DND-41 (cell line): Measurements from ENCODE around the gene AJAP1.

Source experiments
- ATAC-seq: fragments of 200-7000 bp; cut with Tn5 transposase; 3 replicates; pipeline ENCODE4 v1.9.1; 2021; ENCODE audit warnings: low read depth; ENCODE audit not compliant: insufficient read depth
- DNase-seq: peaks from one replicate; pipeline ENCODE4 v3.0.0-alpha.2; 2020
- H2AFZ ChIP-seq: 2 replicates; pipeline ENCODE4 v1.6.0; 2012; ENCODE audit warnings: low read depth, low read length
- H3K27ac ChIP-seq: 2 replicates; pipeline ENCODE4 v1.5.1; 2012; ENCODE audit warnings: low read length, inconsistent platforms
- H3K27me3 ChIP-seq: fragments of 200-600 bp; sonication (generic); 2 replicates; pipeline ENCODE4 v1.6.0; 2012; ENCODE audit warnings: low read length, mild to moderate bottlenecking, inconsistent platforms; ENCODE audit not compliant: insufficient read depth, poor library complexity
- H3K36me3 ChIP-seq: 2 replicates; pipeline ENCODE4 v1.5.1; 2012; ENCODE audit warnings: low read length, inconsistent platforms; ENCODE audit not compliant: insufficient read depth
- H3K4me1 ChIP-seq: 2 replicates; pipeline ENCODE4 v1.5.1; 2012; ENCODE audit warnings: mild to moderate bottlenecking, low read length; ENCODE audit not compliant: insufficient read depth
- H3K4me2 ChIP-seq: 2 replicates; pipeline ENCODE4 v1.6.0; 2012; ENCODE audit warnings: mild to moderate bottlenecking, moderate library complexity, low read length, inconsistent platforms; ENCODE audit not compliant: insufficient read depth
- H3K4me3 ChIP-seq, 2 experiments: fragments of 200-600 bp in 1 of 2; shearing (Covaris generic) in 1 of 2; 2 replicates each; pipeline ENCODE4 v1.5.1; 2012 to 2016; ENCODE audit warnings: inconsistent platforms in 2 of 2, low read length in 2 of 2, mild to moderate bottlenecking in 2 of 2, low read depth in 1 of 2, moderate library complexity in 1 of 2
- H3K79me2 ChIP-seq: 2 replicates; pipeline ENCODE4 v1.6.0; 2012; ENCODE audit warnings: low read length, inconsistent platforms; ENCODE audit not compliant: insufficient read depth
- H3K9ac ChIP-seq: 2 replicates; pipeline ENCODE4 v1.6.0; 2012; ENCODE audit warnings: low read depth, mild to moderate bottlenecking, inconsistent platforms, low read length, moderate library complexity
- H3K9me3 ChIP-seq: 2 replicates; pipeline ENCODE4 v1.5.1; 2012; ENCODE audit warnings: low read length, moderate library complexity, mild to moderate bottlenecking, inconsistent platforms; ENCODE audit not compliant: insufficient read depth, severe bottlenecking
- H4K20me1 ChIP-seq: 2 replicates; pipeline ENCODE4 v1.6.0; 2012; ENCODE audit warnings: low read length; ENCODE audit not compliant: insufficient read depth
- EZH2 ChIP-seq: IDR thresholded peaks from 3 replicates; pipeline ENCODE4 v1.6.1; 2012; ENCODE audit warnings: borderline replicate concordance, low read depth, mild to moderate bottlenecking, moderate library complexity, low read length, inconsistent platforms; ENCODE audit not compliant: severe bottlenecking
- TF ChIP-seq, protein P1 (sequence below): IDR thresholded peaks from 2 replicates; pipeline ENCODE4 v1.5.1; 2012; ENCODE audit warnings: borderline replicate concordance, low read length, moderate library complexity, mild to moderate bottlenecking; ENCODE audit not compliant: poor library complexity, severe bottlenecking; ENCODE audit errors: extremely low read depth

Gene AJAP1

DNA sequence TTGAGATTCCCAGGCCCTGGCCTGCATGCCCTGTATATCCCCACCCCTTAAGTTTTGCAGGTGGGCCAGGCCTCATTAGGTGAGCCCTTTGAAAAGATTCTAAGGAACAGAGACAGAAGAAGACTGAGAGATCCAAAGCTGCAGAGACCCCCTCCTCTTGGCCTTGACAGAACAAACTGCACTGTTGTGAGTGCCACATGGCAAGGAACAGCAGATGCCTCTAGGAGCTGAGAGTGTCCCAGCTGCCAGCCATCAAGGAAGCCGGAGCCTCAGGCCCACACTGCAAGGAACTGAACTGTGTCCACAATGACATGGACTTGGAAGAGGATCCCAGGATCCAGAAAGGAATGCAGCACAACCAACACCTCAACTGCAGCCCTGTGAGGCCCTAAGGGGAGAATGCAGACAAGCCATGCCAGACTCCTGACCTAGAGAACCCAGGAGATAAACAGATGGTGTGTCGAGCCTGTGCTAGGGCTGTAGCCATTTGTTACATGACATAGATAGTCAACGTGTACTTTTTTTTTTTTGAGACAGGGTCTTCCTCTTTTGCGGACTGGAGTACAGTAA lies 182.7 kb downstream of the AJAP1 start:
- H3K79me2 ChIP-seq = no peaks in the 10 kb centered on the region
- TF ChIP-seq, protein P1, sequence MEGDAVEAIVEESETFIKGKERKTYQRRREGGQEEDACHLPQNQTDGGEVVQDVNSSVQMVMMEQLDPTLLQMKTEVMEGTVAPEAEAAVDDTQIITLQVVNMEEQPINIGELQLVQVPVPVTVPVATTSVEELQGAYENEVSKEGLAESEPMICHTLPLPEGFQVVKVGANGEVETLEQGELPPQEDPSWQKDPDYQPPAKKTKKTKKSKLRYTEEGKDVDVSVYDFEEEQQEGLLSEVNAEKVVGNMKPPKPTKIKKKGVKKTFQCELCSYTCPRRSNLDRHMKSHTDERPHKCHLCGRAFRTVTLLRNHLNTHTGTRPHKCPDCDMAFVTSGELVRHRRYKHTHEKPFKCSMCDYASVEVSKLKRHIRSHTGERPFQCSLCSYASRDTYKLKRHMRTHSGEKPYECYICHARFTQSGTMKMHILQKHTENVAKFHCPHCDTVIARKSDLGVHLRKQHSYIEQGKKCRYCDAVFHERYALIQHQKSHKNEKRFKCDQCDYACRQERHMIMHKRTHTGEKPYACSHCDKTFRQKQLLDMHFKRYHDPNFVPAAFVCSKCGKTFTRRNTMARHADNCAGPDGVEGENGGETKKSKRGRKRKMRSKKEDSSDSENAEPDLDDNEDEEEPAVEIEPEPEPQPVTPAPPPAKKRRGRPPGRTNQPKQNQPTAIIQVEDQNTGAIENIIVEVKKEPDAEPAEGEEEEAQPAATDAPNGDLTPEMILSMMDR = no peak
- no peak for TF ChIP-seq EZH2
- ATAC-seq (no peak), DNase-seq (no peak)
- H3K9me3 ChIP-seq = no peaks in the 10 kb centered on the region
- no peaks in the 10 kb centered on the region for H4K20me1 ChIP-seq
- no peaks in the 10 kb centered on the region for H3K27me3 ChIP-seq
- no peaks in the 10 kb centered on the region for H3K36me3 ChIP-seq
- H3K4me2 ChIP-seq = no peak overlapping the region
- no peak overlapping the region for H3K9ac ChIP-seq
- no peak overlapping the region for H3K4me3 ChIP-seq
- H2AFZ ChIP-seq = no peak overlapping the region
- H3K4me1 ChIP-seq = no peaks in the 10 kb centered on the region
- no peak overlapping the region for H3K27ac ChIP-seq

DNA sequence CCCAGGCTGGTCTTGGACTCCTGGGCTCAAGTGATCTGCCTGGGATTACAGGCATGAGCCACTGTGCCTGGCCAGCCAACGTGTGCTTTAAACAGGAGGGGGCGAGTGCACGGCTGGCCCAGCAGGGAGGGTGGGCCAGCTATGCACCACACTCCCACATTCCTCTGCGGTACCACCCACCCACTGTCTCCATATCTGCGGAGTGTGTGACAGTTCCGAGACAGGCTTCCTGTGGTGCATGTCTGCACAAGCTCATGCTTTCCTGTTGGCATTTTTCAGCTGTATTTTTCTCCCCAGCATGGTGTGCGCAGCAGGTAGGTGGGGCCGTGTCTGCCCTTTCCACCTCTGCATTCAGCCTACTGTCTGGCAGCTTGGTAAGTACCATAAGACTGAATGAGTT lies 183.3 kb downstream of the AJAP1 start:
- H3K9me3 ChIP-seq = no peaks in the 10 kb centered on the region
- no peak overlapping the region for H3K4me2 ChIP-seq
- no peaks in the 10 kb centered on the region for H4K20me1 ChIP-seq
- H3K9ac ChIP-seq = no peak overlapping the region
- no peak overlapping the region for H3K4me3 ChIP-seq
- no peaks in the 10 kb centered on the region for H3K36me3 ChIP-seq
- no peak for ATAC-seq
- H2AFZ ChIP-seq = no peak overlapping the region
- no peaks in the 10 kb centered on the region for H3K4me1 ChIP-seq
- no peak for DNase-seq
- no peaks in the 10 kb centered on the region for H3K27me3 ChIP-seq
- H3K27ac ChIP-seq = no peak overlapping the region
- H3K79me2 ChIP-seq = no peaks in the 10 kb centered on the region
- TF ChIP-seq, protein P1 = no peak
- TF ChIP-seq EZH2 = no peak

DNA sequence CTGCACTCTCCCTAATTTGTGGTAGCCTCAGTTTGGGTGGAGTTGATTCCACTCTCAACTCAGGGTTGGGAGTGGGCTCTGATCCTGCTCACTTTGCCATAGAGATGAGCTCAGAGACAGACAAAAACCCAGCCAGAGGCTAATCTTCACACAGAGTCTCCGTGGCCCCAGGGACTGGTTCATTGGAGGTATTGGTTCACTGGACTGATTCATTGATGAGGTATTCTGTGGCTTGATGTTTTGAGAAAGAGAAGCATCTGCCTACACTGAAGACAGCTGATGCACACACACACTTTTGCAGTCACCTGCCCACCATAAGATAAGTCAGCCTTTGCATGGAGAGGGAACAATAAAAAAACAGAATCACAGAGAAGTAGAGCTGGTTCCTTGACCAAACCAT lies 183.8 kb downstream of the AJAP1 start:
- H3K27ac ChIP-seq = no peak overlapping the region
- H3K4me2 ChIP-seq = no peak overlapping the region
- no peaks in the 10 kb centered on the region for H3K36me3 ChIP-seq
- DNase-seq (no peak), ATAC-seq (no peak)
- TF ChIP-seq EZH2 = no peak
- no peak overlapping the region for H3K4me3 ChIP-seq
- no peaks in the 10 kb centered on the region for H3K79me2 ChIP-seq
- no peaks in the 10 kb centered on the region for H3K27me3 ChIP-seq
- H2AFZ ChIP-seq = no peak overlapping the region
- H4K20me1 ChIP-seq = no peaks in the 10 kb centered on the region
- H3K4me1 ChIP-seq = no peaks in the 10 kb centered on the region
- no peaks in the 10 kb centered on the region for H3K9me3 ChIP-seq
- no peak overlapping the region for H3K9ac ChIP-seq
